H1 (cell line): Measurements from ENCODE around the gene LTB4R. TPM values are rescaled to one million over a fixed set of nuclear protein-coding genes. Genes with fewer than 3 reads are reported as not detected.
A peak's percentile ranks its signal among the peaks of the same experiment; 100 is the strongest.

Experiments
- BRCA1 ChIP-seq: IDR thresholded peaks from 2 replicates; pipeline ENCODE4 v1.6.1; 2012; ENCODE audit warnings: low read depth, low read length, improper control_type of control experiment
- CTBP2 ChIP-seq: IDR thresholded peaks from 2 replicates; pipeline ENCODE4 v1.7.0; 2011; ENCODE audit warnings: borderline replicate concordance, mild to moderate bottlenecking, moderate library complexity, mixed read lengths, low read length; ENCODE audit not compliant: insufficient read depth, insufficient read length
- EZH2 ChIP-seq: fragments of 200-600 bp; sonication (generic); IDR thresholded peaks from 2 replicates; pipeline ENCODE4 v1.7.1; 2012; ENCODE audit warnings: low read depth, mild to moderate bottlenecking, moderate library complexity, low read length, inconsistent platforms; ENCODE audit not compliant: severe bottlenecking
- FOSL1 ChIP-seq: IDR thresholded peaks from 2 replicates; pipeline ENCODE4 v1.6.1; 2011; ENCODE audit warnings: mild to moderate bottlenecking, low read depth, low read length, moderate library complexity; ENCODE audit not compliant: insufficient read depth
- NRF1 ChIP-seq: IDR thresholded peaks from 2 replicates; pipeline ENCODE4 v1.6.1; 2011; ENCODE audit warnings: mild to moderate bottlenecking, low read depth, low read length, improper control_type of control experiment
- PHF8 ChIP-seq: fragments of 200-600 bp; sonication (generic); conservative IDR thresholded peaks from 2 replicates; pipeline ENCODE4 v1.7.1; 2012; ENCODE audit warnings: low read depth, mild to moderate bottlenecking, inconsistent platforms, low read length, moderate library complexity
- POLR2A ChIP-seq, 2 experiments: IDR thresholded peaks; 1 replicate in 1 of 2; 2 replicates in 1 of 2; pipeline ENCODE4 v1.6.1; 2011; ENCODE audit warnings: low read depth in 2 of 2, low read length in 2 of 2, mild to moderate bottlenecking in 2 of 2; ENCODE audit errors: control extremely low read depth in 1 of 2
- POLR2AphosphoS5 ChIP-seq: IDR thresholded peaks from 2 replicates; pipeline ENCODE4 v1.6.1; 2011; ENCODE audit warnings: low read depth, low read length
- RNF2 ChIP-seq: fragments of 200-900, 300-1000 bp; sonication (generic); IDR thresholded peaks from 2 replicates; pipeline ENCODE4 v1.7.1; 2016; ENCODE audit warnings: borderline replicate concordance, low read depth, mild to moderate bottlenecking, antibody characterized with exemption, low read length; ENCODE audit not compliant: poor library complexity, severe bottlenecking; ENCODE audit errors: missing control alignments
- SIN3A ChIP-seq, 2 experiments: IDR thresholded peaks in 1 of 2; conservative IDR thresholded peaks in 1 of 2; 2 replicates each; pipeline ENCODE4 v1.6.1; 2011 to 2012; ENCODE audit warnings: low read length in 2 of 2, improper control_type of control experiment in 1 of 2, low read depth in 1 of 2, mild to moderate bottlenecking in 1 of 2
- SRF ChIP-seq: IDR thresholded peaks from 2 replicates; pipeline ENCODE4 v1.6.1; 2011; ENCODE audit warnings: mild to moderate bottlenecking, low read depth, low read length, moderate library complexity
- TAF1 ChIP-seq: IDR thresholded peaks from 2 replicates; pipeline ENCODE4 v1.6.1; 2011; ENCODE audit warnings: mild to moderate bottlenecking, low read depth, low read length
- TAF7 ChIP-seq: optimal IDR thresholded peaks from 2 replicates; pipeline ENCODE3; 2011; ENCODE audit warnings: low read depth, mild to moderate bottlenecking, inconsistent platforms, low read length, moderate library complexity, borderline replicate concordance
- polyA plus RNA-seq, 7 experiments: library from polyadenylated mRNA; depleted of rRNA in 3 of 7; stranded (reverse) in 5 of 7; unstranded in 2 of 7; fragments of >200 nt in 5 of 7; fragments of 200-250 nt in 2 of 7; gene quantifications; 1 replicate in 5 of 7; 2 replicates in 1 of 7; 4 replicates in 1 of 7; pipeline versions ENCODE4 v1.2.1 to v1.2.3, GENCODE V29; 2011 to 2013; ENCODE audit warnings: missing spikeins in 2 of 7, mixed read lengths in 2 of 7
- total RNA-seq: library from RNA; stranded (reverse); fragmentation: NEBNext Ultra II Directional; extraction: Animal tissue kit (Norgen Biotek cat#: 25700); gene quantifications from 2 replicates; pipeline ENCODE4 v1.2.1, GENCODE V29; 2021
- TF ChIP-seq, protein P1 (sequence below): IDR thresholded peaks from 2 replicates; pipeline ENCODE4 v1.6.1; 2012; ENCODE audit warnings: low read length, inconsistent platforms

Gene LTB4R
- total and polyA plus RNA-seq, 2 of the 8 experiments (the other 6 are each of a cell fraction or from before 2014, with no cell fraction given): 4.1 to 6.7 TPM

DNA sequence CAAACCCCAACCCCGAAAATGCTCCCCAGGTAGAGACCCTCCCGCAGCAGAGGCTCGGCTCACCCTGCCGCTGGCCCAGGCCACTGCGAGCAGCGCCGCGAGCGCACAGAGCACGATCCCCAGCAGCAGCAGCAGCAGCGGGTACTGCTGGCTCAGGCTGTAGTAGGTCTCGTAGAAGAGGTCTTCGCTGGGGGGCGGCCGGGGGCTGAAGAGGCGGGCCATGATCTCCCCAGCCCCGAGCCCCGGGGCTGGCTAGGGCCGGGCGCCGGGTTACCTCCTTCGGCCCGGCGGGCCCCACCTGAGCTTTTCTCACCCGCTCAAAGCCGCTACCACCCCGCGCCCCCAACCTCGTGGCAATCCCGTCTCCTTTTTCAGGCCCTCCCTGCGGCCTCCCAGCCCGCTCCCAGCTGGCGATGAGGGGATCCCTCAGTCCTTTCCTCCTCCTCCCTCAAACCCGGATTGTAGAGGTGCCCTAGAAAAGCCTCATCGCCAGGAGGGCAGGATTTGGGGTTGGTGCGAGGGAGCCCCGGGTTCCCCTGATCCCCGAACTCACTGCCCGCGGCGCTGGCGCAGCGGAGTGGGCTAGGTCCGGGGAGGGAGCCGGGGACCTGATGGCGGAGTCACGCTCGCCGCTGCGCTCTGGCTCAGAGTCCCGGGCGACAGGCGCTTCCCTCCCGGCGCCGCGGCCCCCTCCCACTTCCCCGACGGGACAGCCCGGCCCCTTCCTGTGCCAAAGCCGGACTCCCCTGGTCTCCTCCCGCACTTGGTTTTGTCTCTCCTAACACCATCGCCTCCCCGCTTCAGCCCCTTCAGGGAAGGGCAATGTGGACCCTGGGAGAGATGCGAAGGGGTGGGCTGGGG lies 23.4 kb downstream of the LTB4R start, which contains the start of gene ADCY4 (continued):
- TF ChIP-seq NRF1 (no peak), BRCA1 (no peak), TAF1 (no peak), EZH2 (peak; percentile 84), SRF (no peak), TAF7 (no peak), CTBP2 (no peak), POLR2AphosphoS5 (no peak), SIN3A (conservative IDR thresholded peaks at IDR 0.05 in 1 of 2, IDR thresholded peaks at IDR 0.05 in 1 of 2; ENCODE audit: low read depth in 1 of 2, low read length in 2 of 2) (peak in 1 of 2 experiments; percentile 44; a peak in 1 of 4 replicates), PHF8 (no peak; the same call in 1 of the 2 replicates), RNF2 (peak; percentile 68), FOSL1 (no peak), POLR2A (IDR thresholded peaks at IDR 0.05; ENCODE audit: control extremely low read depth in 1 of 2, low read depth in 2 of 2, low read length in 2 of 2) (no peak)
- TF ChIP-seq, protein P1, sequence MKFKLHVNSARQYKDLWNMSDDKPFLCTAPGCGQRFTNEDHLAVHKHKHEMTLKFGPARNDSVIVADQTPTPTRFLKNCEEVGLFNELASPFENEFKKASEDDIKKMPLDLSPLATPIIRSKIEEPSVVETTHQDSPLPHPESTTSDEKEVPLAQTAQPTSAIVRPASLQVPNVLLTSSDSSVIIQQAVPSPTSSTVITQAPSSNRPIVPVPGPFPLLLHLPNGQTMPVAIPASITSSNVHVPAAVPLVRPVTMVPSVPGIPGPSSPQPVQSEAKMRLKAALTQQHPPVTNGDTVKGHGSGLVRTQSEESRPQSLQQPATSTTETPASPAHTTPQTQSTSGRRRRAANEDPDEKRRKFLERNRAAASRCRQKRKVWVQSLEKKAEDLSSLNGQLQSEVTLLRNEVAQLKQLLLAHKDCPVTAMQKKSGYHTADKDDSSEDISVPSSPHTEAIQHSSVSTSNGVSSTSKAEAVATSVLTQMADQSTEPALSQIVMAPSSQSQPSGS: no peak
